ENCODE data around the gene HSPB1.
"Not testable (repeated sequence)": the region's sequence is repeated elsewhere in the genome, so short reads cannot be mapped to it uniquely, and the experiment has no call there.

HSPB1 gene

DNA sequence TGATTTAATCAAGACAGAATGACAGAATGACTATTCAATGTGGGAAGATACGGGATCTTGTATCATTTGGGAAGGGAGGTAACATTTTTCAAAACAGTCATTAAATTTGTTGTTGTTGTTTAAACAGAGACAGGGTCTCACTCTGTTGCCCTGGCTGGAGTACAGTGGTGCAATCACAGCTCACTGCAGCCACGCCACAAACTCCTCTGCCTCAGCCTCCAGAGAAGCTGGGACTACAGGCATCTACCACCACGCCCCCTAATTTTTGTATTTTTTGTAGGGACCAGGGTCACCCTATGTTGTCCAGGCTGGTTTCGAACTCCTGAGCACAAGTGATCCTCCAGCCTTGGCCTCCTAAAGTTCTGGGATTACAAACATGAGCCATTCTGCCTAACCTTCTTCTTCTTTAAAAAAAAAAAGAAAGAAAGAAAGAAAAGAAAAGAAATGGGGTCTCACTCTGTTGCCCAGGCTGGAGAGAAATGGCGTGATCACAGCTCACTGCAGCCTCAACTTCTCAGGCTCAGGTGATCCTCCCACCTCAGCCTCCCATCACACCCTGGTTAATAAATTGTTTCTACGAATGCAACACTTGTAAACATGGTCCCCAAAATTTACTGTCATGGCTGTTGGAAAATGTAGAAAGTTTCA, 32.0 kb downstream of the HSPB1 start:
- no peak for DNase-seq

DNA sequence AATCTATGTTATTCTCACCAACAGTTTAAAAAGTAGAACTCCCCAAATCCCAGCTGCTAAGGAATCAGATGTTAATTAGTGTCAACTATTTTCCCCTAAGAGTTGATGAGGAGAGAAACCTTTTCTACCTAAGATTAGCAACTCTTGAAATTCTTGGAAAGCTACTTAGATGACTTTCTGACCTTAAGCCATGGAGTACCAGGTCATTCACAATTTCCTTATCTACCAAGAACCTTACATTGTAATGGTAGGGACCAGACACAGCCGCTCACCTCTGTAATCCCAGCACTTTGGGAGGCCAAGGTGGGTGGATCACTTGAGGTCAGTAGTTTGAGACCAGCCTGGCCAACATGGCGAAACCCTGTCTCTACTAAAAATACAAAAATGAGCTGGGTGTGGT, 32.9 kb downstream of the HSPB1 start:
- DNase-seq: not testable (repeated sequence)

DNA sequence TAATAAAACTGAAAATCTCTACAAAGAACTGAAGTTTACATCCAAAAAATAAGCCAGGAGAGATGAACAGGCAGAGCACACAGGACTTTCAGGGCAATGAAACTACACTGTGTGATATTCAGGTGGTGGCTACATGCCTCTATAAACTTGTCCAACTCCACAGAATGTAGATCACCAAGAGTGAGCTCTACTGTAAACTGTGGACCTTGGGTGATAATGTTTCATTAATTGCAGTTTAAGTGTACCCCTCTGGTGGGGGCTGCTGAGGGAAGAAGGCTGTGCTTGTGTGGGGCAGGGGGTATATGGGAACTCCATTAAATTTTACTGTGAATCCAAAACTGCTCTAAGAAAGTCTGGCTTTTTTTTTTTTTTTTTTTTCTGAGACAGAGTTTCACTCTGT, 33.6 kb downstream of the HSPB1 start:
- DNase-seq: no peak

DNA sequence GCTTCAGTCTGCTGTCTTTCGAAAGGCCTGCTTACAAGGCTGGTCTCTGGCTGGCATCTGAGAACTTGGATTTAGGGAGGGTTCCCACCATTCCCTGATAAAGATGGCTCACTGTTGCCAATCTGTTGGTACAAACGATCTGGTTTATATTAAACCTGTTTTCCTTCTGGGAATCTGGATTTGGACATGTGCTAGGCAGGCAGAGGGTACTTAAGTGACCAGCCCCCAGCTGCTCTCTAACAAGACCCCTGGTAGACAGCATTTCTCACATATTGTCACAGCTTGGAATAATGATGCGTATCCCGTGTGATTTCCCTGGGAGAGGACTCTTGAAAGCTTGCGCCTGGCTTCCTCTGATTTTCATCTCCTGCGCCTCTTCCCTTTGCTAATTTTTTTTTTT, 34.7 kb downstream of the HSPB1 start:
- DNase-seq: no peak

DNA sequence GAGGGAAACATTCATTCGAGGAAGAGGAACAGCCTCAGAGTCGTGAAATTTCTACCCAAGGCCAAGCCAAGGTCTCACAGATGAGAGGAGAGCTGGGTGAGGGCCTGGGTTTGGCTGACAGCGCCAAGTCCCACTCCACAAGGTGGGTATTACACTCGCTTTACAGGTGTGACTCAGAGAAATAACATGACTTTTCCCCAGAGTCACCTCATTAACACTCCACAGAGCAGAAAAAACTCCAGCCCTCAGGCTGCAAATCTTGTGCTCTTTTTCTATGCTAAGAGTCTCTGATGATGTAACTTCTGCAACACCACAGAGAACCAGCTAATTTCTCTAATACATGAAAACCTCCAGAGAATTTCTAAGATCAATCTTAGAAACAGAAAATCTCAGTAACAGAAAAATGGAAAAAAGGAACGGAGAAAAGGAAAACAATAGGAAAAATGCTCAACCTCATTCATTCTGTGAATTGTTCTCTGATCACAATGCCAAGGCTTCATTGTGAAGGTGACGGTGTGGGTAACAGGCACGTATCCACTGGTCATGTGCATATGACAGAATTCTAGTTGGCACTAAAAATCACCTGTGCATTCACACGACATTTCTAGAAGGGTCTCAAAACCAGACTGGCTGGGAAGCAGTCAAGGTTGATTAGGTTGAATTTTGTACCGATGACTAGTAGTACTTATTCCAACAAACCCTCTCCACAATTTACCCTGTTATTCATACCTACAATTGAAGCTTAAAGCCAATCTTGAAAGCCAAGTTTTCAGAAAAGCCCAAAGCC, 36.0 kb downstream of the HSPB1 start:
- DNase-seq: no peak

DNA sequence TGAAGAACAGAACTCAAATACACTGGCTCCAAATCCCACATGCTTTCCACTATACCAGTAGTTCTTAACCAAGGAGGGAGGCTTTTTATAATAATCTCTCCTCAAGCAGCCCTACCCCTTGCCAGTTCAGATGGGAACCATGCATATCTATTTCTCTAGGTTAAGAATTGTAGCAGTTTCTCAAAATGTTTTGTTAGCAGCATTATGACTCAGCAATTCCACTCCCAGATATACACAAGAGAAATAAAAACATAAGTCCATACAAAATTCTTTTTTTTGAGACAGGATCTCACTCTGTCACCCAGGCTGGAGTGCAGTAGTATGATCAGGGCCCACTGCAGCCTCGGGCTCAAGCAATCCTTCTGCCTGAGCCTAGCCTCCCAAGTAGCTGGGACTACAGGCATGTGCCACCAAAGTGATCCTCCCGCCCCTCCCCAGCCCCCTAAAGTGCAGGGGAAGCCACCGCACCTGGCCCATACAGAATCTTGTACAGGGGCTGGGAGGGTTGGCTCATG, 38.2 kb downstream of the HSPB1 start:
- DNase-seq: no peak

DNA sequence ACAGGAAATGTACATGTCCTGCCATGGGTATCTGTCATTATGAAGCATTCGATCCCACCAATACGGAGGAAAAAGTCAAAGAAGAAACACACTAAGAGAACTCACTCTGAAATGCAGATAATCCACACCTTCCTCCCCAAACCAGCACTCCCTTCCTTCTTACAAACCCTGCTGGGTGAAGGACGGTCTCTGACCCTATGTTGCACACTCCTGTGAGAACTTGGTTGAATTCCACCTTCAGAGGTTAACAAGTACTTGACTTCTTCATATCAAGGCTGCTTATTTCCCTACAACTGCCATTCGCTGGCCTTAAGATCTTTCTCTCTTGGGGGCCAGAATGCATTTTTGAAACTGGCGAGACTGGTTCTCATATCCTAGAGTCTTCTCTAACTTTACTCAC, 39.7 kb downstream of the HSPB1 start:
- DNase-seq: no peak

DNA sequence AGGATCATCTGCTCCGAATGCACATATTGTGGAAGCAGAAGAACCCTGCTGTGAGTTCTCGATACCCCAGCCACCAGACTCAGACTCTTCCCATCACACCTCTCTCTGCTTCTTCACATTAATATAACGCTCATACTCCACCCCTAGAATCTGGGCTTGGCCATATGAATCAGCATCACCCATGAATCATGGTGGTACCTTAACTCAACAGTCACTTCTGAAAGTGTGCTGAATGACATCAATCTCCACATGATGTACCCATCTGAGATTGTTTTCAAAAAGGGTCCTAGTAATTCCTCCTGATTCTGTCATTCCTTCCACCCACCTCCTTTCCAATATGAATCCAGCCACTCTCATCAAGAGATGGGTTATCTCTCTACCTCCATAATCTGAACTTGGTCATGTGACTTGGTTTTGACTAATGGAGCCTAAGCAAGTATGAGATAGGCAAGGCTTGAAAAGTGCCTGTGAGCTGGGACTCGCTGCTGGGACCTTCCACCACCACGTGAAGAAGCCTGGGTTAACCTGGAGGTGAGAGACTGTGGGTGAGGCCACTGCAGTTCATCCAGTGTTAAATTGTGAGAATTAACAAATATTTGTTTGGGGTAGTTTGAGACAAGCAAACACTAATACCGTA, 40.9 kb downstream of the HSPB1 start:
- DNase-seq: no peak

DNA sequence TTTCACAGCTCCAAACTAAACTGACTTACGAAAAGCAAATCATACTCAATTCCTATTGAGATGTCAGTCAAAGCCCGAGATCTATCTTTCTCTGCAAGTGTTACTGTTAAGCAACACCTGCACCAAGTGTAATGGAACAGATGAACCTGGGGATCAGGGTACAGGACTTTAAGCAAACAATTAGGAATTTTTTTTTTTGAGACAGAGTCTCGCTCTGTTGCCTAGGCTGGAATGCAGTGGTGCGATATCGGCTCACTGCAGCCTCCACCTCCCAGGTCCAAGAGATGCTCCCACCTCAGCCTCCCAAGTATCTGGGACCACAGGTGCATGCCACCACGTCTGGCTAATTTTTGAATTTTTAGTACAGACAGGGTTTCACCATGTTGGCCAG, 41.5 kb downstream of the HSPB1 start:
- DNase-seq: no peak

DNA sequence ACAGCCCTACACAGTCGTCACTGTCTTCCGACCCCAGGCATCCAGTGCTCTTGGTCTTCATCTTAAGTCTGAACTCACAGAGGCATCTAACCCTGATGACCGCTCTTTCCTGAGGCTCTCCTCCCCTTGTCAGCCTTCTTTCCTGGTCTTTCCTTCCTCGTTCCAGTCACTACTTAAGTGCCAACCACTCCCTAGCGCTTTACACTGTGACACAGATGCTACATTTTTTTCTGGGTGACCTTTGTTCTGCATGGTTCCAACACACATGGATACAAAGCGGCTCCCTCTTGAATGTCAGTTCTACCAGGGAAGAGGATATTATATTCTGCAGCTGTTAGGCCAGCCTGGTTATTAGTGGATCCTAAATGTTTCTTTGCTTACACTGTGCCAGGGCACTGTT, 43.6 kb downstream of the HSPB1 start:
- no peak for DNase-seq

DNA sequence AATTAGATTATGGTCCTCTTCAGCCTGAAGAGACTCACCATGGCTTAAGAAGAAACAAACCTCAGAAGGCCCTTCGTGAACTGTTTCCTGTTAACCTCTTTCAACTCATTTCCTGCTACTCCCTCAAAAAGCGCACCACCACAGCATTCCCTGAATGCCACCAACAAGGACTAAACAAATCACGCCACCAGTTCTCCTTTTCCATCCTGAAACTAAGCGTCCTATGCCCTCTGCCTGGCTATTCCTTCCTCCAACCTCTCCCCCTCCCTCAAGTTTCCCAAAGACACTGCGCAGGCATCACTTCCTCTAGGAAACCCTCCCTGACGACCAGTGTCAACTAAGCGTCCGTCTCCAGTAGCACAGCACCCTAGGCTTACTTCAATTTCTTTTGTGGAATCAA, 44.3 kb downstream of the HSPB1 start:
- no peak for DNase-seq

DNA sequence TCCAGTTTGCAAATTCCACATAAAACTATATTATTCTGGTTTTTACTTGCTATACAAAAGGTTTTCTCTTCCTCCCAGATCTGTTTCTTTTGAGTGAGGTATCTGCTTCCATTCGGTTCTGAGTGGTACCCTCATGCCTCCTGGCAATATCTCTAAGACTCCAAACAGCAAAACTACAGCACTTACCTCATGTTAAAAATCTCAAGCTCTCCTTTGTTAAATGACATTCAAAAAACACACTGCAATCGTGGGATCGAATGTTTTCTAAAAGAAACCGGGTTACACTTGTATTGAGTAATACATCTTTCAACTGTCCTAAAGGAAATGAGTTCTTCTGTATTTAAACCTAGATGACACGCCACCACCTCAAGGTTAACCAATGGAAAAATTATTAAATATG, 45.2 kb downstream of the HSPB1 start:
- no peak for DNase-seq

DNA sequence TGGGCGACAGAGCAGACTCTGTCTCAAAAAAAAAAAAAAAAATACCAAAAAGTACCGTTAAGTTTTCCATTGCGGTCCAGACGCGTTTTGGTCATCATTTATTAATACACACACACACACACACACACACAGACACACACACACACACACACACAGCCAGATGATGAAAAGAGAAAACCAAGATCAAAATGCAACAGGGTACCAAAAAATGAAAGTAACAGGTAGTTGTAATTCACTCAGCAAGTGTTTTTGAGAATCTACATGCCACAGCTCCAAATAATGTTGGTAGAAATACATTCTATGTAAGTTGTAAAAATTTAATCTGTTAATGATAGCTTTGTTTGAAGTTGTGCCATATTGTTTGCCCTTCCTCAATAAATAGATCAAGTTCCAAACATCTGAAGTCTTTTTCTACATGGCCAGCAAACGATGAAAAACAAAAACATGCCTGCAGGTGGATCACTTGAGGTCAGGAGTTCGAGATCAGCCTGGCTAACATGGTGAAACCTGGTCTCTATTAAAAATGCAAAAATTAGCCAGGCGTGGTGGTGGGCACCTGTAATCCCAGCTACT, 46.9 kb downstream of the HSPB1 start:
- DNase-seq: no peak

DNA sequence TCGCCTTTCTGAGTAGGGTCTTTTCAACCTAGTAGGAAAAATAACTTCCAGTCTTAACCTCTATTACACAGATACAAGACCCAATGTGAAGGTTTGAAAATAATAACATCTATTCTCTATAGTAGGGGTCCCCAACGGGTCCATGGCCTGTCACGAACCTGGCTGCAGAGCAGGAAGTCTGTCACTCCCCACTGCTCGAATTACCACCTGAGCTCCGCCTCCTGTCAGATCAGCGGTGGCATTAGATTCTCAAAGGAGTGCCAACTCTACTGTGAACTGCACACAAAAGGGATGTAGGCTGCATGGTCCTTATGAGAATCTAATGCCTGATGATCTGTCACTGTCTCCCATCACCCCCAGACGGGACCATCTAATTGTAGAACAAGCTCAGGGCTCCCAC, 48.9 kb downstream of the HSPB1 start:
- no peak for DNase-seq

DNA sequence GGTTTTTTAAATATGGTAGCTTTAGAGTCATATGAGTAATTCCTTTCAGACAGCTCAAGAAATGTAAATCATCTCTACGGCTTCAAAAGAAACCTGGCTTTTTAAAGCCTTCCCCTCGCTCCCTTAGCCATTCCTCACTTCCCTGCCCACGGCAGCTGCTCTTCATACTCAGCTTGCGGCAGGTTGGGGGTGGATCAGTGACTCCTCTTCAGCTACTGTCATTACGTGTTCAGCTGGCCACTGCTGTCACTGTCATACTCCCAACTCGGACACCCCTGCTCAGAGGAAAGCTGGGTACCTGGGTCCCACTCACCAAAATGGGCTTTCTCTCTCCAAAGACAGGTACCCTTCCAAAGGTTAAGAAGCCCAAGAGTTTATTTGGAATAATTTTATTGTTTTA, 49.7 kb downstream of the HSPB1 start:
- DNase-seq: no peak

DNA sequence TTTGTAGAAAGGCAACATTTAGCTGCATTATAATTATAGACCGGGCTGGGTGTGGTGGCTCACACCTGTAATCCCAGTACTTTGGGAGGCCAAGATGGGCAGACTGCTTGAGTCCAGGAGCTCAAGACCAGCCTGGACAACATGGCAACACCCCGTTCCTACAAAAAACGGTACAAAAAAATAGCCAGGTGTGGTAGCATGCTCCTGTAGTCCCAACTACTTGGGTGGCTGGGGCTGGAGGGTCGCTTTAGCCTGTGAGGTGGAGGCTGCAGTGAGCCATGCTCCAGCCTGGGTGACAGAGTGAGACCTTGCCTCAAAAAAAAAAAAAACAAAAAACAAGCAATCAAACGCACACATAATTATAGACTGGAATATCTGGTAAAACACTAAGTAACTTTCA, 51.3 kb downstream of the HSPB1 start:
- DNase-seq: no peak

All from C1 segment of cervical spinal cord (tissue), 14 donors.